ENCODE results near the gene ABCC10.

The ABCC10 gene

GRCh38 chr6:43428874-43429273 lies 1.5 kb downstream of the ABCC10 start:
- Mint-ChIP-seq H3K27ac (peak overlapping the region; percentile 96), H3K36me3 (ENCODE audit: low read depth) (peaks cover 15% of the 10 kb centered on the region), H3K27me3 (no peaks in the 10 kb centered on the region), H3K4me3 (peak overlapping the region; percentile 91), H3K4me1 (ENCODE audit: low read depth) (peaks cover 24% of the 10 kb centered on the region), H3K9me3 (no peaks in the 10 kb centered on the region)

- no peaks in the 10 kb centered on the region for H3K9me3 Mint-ChIP-seq
- no peak overlapping the region for H3K27ac Mint-ChIP-seq
- H3K27me3 Mint-ChIP-seq = no peaks in the 10 kb centered on the region
- H3K4me1 Mint-ChIP-seq (ENCODE audit: low read depth) = peaks cover 25% of the 10 kb centered on the region
- no peak overlapping the region for H3K4me3 Mint-ChIP-seq
- peaks cover 24% of the 10 kb centered on the region for H3K36me3 Mint-ChIP-seq (ENCODE audit: low read depth)
Measured at GRCh38 chr6:43432009-43432945, 4.9 kb downstream of the ABCC10 start.

- Mint-ChIP-seq H3K27ac (no peak overlapping the region), H3K9me3 (no peaks in the 10 kb centered on the region), H3K36me3 (ENCODE audit: low read depth) (peaks cover 31% of the 10 kb centered on the region), H3K4me1 (ENCODE audit: low read depth) (peaks cover 23% of the 10 kb centered on the region), H3K27me3 (no peaks in the 10 kb centered on the region), H3K4me3 (no peak overlapping the region)
Measured at GRCh38 chr6:43433148-43433547, 5.8 kb downstream of the ABCC10 start.

- H3K4me3 Mint-ChIP-seq = no peak overlapping the region
- no peak overlapping the region for H3K27ac Mint-ChIP-seq
- H3K36me3 Mint-ChIP-seq (ENCODE audit: low read depth) = peaks cover 24% of the 10 kb centered on the region
- peaks cover 13% of the 10 kb centered on the region for H3K4me1 Mint-ChIP-seq (ENCODE audit: low read depth)
- no peaks in the 10 kb centered on the region for H3K9me3 Mint-ChIP-seq
- no peaks in the 10 kb centered on the region for H3K27me3 Mint-ChIP-seq
Measured at GRCh38 chr6:43434001-43434840, 6.9 kb downstream of the ABCC10 start.

- H3K27me3 Mint-ChIP-seq = no peaks in the 10 kb centered on the region
- no peak overlapping the region for H3K4me3 Mint-ChIP-seq
- peaks cover 13% of the 10 kb centered on the region for H3K4me1 Mint-ChIP-seq (ENCODE audit: low read depth)
- no peak overlapping the region for H3K27ac Mint-ChIP-seq
- no peaks in the 10 kb centered on the region for H3K9me3 Mint-ChIP-seq
- peaks cover 24% of the 10 kb centered on the region for H3K36me3 Mint-ChIP-seq (ENCODE audit: low read depth)
Measured at GRCh38 chr6:43434943-43435342, 7.6 kb downstream of the ABCC10 start.

GRCh38 chr6:43435682-43436437 lies 8.5 kb downstream of the ABCC10 start:
- H3K4me3 Mint-ChIP-seq = no peak overlapping the region
- H3K9me3 Mint-ChIP-seq = no peaks in the 10 kb centered on the region
- no peak overlapping the region for H3K27ac Mint-ChIP-seq
- peaks cover 9% of the 10 kb centered on the region for H3K4me1 Mint-ChIP-seq (ENCODE audit: low read depth)
- no peaks in the 10 kb centered on the region for H3K27me3 Mint-ChIP-seq
- H3K36me3 Mint-ChIP-seq (ENCODE audit: low read depth) = peaks cover 24% of the 10 kb centered on the region

- H3K9me3 Mint-ChIP-seq = no peaks in the 10 kb centered on the region
- H3K4me3 Mint-ChIP-seq = no peak overlapping the region
- H3K27me3 Mint-ChIP-seq = no peaks in the 10 kb centered on the region
- peaks cover 26% of the 10 kb centered on the region for H3K36me3 Mint-ChIP-seq (ENCODE audit: low read depth)
- H3K27ac Mint-ChIP-seq = no peak overlapping the region
- H3K4me1 Mint-ChIP-seq (ENCODE audit: low read depth) = peaks cover 9% of the 10 kb centered on the region
Measured at GRCh38 chr6:43436577-43437282, 9.4 kb downstream of the ABCC10 start.

GRCh38 chr6:43437700-43438099 lies 10.4 kb downstream of the ABCC10 start:
- Mint-ChIP-seq H3K4me3 (no peak overlapping the region), H3K27me3 (no peaks in the 10 kb centered on the region), H3K36me3 (ENCODE audit: low read depth) (peaks cover 22% of the 10 kb centered on the region), H3K9me3 (no peaks in the 10 kb centered on the region), H3K4me1 (ENCODE audit: low read depth) (peaks cover 9% of the 10 kb centered on the region), H3K27ac (no peak overlapping the region)

- no peak overlapping the region for H3K27ac Mint-ChIP-seq
- no peaks in the 10 kb centered on the region for H3K27me3 Mint-ChIP-seq
- H3K4me3 Mint-ChIP-seq = no peak overlapping the region
- no peaks in the 10 kb centered on the region for H3K9me3 Mint-ChIP-seq
- peaks cover 22% of the 10 kb centered on the region for H3K36me3 Mint-ChIP-seq (ENCODE audit: low read depth)
- H3K4me1 Mint-ChIP-seq (ENCODE audit: low read depth) = no peaks in the 10 kb centered on the region
Measured at GRCh38 chr6:43442935-43443334, 15.6 kb downstream of the ABCC10 start.

GRCh38 chr6:43444036-43444435 lies 16.7 kb downstream of the ABCC10 start:
- no peaks in the 10 kb centered on the region for H3K9me3 Mint-ChIP-seq
- peaks cover 20% of the 10 kb centered on the region for H3K36me3 Mint-ChIP-seq (ENCODE audit: low read depth)

GRCh38 chr6:43444582-43444981 lies 17.2 kb downstream of the ABCC10 start:
- peaks cover 20% of the 10 kb centered on the region for H3K36me3 Mint-ChIP-seq (ENCODE audit: low read depth)
- H3K27ac Mint-ChIP-seq = no peak overlapping the region
- no peaks in the 10 kb centered on the region for H3K27me3 Mint-ChIP-seq
- no peak overlapping the region for H3K4me3 Mint-ChIP-seq
- H3K9me3 Mint-ChIP-seq = no peaks in the 10 kb centered on the region
- H3K4me1 Mint-ChIP-seq (ENCODE audit: low read depth) = no peaks in the 10 kb centered on the region

More at GRCh38 chr6:43444036-43444435, 16.7 kb downstream of the ABCC10 start:
- H3K4me3 Mint-ChIP-seq = no peak overlapping the region
- H3K4me1 Mint-ChIP-seq (ENCODE audit: low read depth) = no peaks in the 10 kb centered on the region
- no peak overlapping the region for H3K27ac Mint-ChIP-seq
- H3K27me3 Mint-ChIP-seq = no peaks in the 10 kb centered on the region

- no peaks in the 10 kb centered on the region for H3K9me3 Mint-ChIP-seq
- peaks cover 20% of the 10 kb centered on the region for H3K36me3 Mint-ChIP-seq (ENCODE audit: low read depth)
- no peaks in the 10 kb centered on the region for H3K4me1 Mint-ChIP-seq (ENCODE audit: low read depth)
- no peaks in the 10 kb centered on the region for H3K27me3 Mint-ChIP-seq
- H3K27ac Mint-ChIP-seq = no peak overlapping the region
- H3K4me3 Mint-ChIP-seq = no peak overlapping the region
Measured at GRCh38 chr6:43445576-43445975, 18.2 kb downstream of the ABCC10 start.

GRCh38 chr6:43447604-43448003 lies 20.3 kb downstream of the ABCC10 start:
- Mint-ChIP-seq H3K9me3 (no peaks in the 10 kb centered on the region), H3K4me3 (no peak overlapping the region), H3K27ac (no peak overlapping the region), H3K27me3 (no peaks in the 10 kb centered on the region), H3K4me1 (ENCODE audit: low read depth) (no peaks in the 10 kb centered on the region), H3K36me3 (ENCODE audit: low read depth) (peaks cover 20% of the 10 kb centered on the region)

GRCh38 chr6:43448916-43449315 lies 21.6 kb downstream of the ABCC10 start:
- no peak overlapping the region for H3K27ac Mint-ChIP-seq
- H3K36me3 Mint-ChIP-seq (ENCODE audit: low read depth) = peaks cover 24% of the 10 kb centered on the region
- H3K27me3 Mint-ChIP-seq = no peaks in the 10 kb centered on the region
- H3K4me3 Mint-ChIP-seq = no peak overlapping the region
- H3K4me1 Mint-ChIP-seq (ENCODE audit: low read depth) = no peaks in the 10 kb centered on the region
- H3K9me3 Mint-ChIP-seq = no peaks in the 10 kb centered on the region

Measured in stimulated activated naive CD8-positive, alpha-beta T cell treated with anti-CD3 and anti-CD28 coated beads, Interleukin-15, Interleukin-2, amounts not matched to agents 100 ng/mL and 50 ng/mL, for 24 hours (primary cell).